Neural progenitor cell (in vitro differentiated cells): ENCODE data around the gene ZPR1. TPM values are rescaled to one million over a fixed set of nuclear protein-coding genes. Genes with fewer than 3 reads are reported as not detected.

Source experiments
- DNase-seq: peaks from one replicate; pipeline ENCODE4 v3.0.0-alpha.2; 2016; ENCODE audit warnings: low spot score
- H2AFZ ChIP-seq: fragments of 200-600 bp; sonication (generic); replicated peaks from 2 replicates; pipeline ENCODE4 v1.6.1; 2016; ENCODE audit warnings: antibody characterized with exemption
- H3F3A ChIP-seq: fragments of 200-600 bp; sonication (generic); 2 replicates; pipeline ENCODE4 v1.6.1; 2016; ENCODE audit warnings: antibody characterized with exemption, low read depth
- H3K27ac ChIP-seq: fragments of 200-600 bp; sonication (generic); 2 replicates; pipeline ENCODE4 v1.5.1; 2016; ENCODE audit warnings: mild to moderate bottlenecking
- H3K27me3 ChIP-seq: fragments of 200-600 bp; sonication (generic); 2 replicates; pipeline ENCODE4 v1.6.1; 2016; ENCODE audit warnings: mild to moderate bottlenecking, moderate library complexity
- H3K36me3 ChIP-seq: fragments of 200-600 bp; sonication (generic); 2 replicates; pipeline ENCODE4 v1.5.1; 2016
- H3K4me1 ChIP-seq: fragments of 200-600 bp; sonication (generic); 2 replicates; pipeline ENCODE4 v1.6.1; 2016; ENCODE audit warnings: mixed run types
- H3K4me2 ChIP-seq: fragments of 200-600 bp; sonication (generic); 2 replicates; pipeline ENCODE4 v1.6.1; 2016
- H3K4me3 ChIP-seq: fragments of 200-600 bp; sonication (generic); 2 replicates; pipeline ENCODE4 v1.5.1; 2016
- H3K79me2 ChIP-seq: fragments of 200-600 bp; sonication (generic); 2 replicates; pipeline ENCODE4 v1.6.1; 2016; ENCODE audit warnings: low read depth
- H3K9ac ChIP-seq: fragments of 200-600 bp; sonication (generic); 2 replicates; pipeline ENCODE4 v1.6.1; 2016
- H3K9me3 ChIP-seq: fragments of 200-600 bp; sonication (generic); 2 replicates; pipeline ENCODE4 v1.5.1; 2016; ENCODE audit warnings: low read depth
- H4K20me1 ChIP-seq: fragments of 200-600 bp; sonication (generic); 2 replicates; pipeline ENCODE4 v1.6.1; 2016; ENCODE audit warnings: low read depth
- H3K27ac Mint-ChIP-seq: 3 replicates; pipeline ENCODE4 v1.8.0; 2021; ENCODE audit warnings: mixed read lengths
- H3K27me3 Mint-ChIP-seq: 2 replicates; pipeline ENCODE4 v1.8.0; 2022; ENCODE audit warnings: low read depth, mild to moderate bottlenecking, inconsistent platforms, moderate library complexity, mixed read lengths; ENCODE audit not compliant: insufficient read depth
- H3K36me3 Mint-ChIP-seq: 3 replicates; pipeline ENCODE4 v1.8.0; 2021; ENCODE audit warnings: mixed read lengths
- H3K4me1 Mint-ChIP-seq: 3 replicates; pipeline ENCODE4 v1.8.0; 2021; ENCODE audit warnings: mixed read lengths
- H3K4me3 Mint-ChIP-seq: 3 replicates; pipeline ENCODE4 v1.8.0; 2021; ENCODE audit warnings: mild to moderate bottlenecking, moderate library complexity, mixed read lengths
- H3K9me3 Mint-ChIP-seq: 3 replicates; pipeline ENCODE4 v1.8.0; 2020; ENCODE audit warnings: mixed read lengths
- CTCF ChIP-seq: fragments of 200-600 bp; sonication (generic); IDR thresholded peaks from 2 replicates; pipeline ENCODE4 v1.5.1; 2017; ENCODE audit warnings: antibody characterized with exemption, mild to moderate bottlenecking
- EZH2 ChIP-seq: fragments of 200-600 bp; sonication (generic); IDR thresholded peaks from 2 replicates; pipeline ENCODE4 v1.6.1; 2017; ENCODE audit warnings: antibody characterized with exemption, mild to moderate bottlenecking, moderate library complexity
- EZH2phosphoT487 ChIP-seq: fragments of 200-600 bp; sonication (generic); IDR thresholded peaks from 2 replicates; pipeline ENCODE4 v1.6.1; 2017; ENCODE audit warnings: antibody characterized with exemption
- total RNA-seq: library from RNA; depleted of rRNA; stranded (reverse); fragments of >200 nt; gene quantifications from 2 replicates; pipeline ENCODE4 v1.2.3, GENCODE V29; 2015; ENCODE audit warnings: low replicate concordance

The ZPR1 gene
- total RNA-seq, 1 donor from 2014 or later, result 38.5 TPM

DNA sequence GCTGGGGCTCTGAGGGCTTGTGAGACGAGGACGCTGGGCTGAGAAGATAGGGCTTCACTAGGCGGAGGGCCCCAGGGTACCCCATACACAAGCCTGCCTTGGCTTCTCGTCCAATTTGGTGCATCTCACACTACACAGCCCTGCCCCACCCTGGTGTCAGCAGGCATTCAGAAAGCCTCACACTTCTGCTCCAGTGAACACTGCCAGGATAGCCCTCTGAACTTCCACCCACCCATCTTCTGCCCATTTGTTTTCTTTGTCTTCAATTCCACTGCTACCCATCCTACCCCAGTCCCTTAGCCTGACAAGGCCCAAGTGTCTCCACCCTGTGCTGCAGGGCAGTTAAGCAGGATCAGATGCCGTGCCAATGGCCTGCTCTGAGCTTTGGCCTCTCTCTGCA lies 13.2 kb downstream of the ZPR1 start:
- no peaks in the 10 kb centered on the region for H3K9me3 Mint-ChIP-seq
- H3K27ac Mint-ChIP-seq, result no peak overlapping the region
- Histone ChIP-seq H4K20me1 (peaks cover 12% of the 10 kb centered on the region), H2AFZ (no peak overlapping the region), H3K27ac (no peak overlapping the region), H3K36me3 (peaks cover 3% of the 10 kb centered on the region), H3K9me3 (no peaks in the 10 kb centered on the region), H3K4me1 (peaks cover 23% of the 10 kb centered on the region), H3K79me2 (peaks cover 27% of the 10 kb centered on the region), H3K9ac (no peak overlapping the region), H3K27me3 (no peaks in the 10 kb centered on the region), H3F3A (peaks cover 39% of the 10 kb centered on the region), H3K4me3 (no peak overlapping the region), H3K4me2 (no peak overlapping the region)
- H3K36me3 Mint-ChIP-seq, result peaks cover 14% of the 10 kb centered on the region
- H3K4me3 Mint-ChIP-seq, result no peak overlapping the region
- TF ChIP-seq EZH2, result no peak
- TF ChIP-seq EZH2phosphoT487, result no peak
- TF ChIP-seq CTCF, result no peak
- no peak for DNase-seq
- peaks cover 28% of the 10 kb centered on the region for H3K4me1 Mint-ChIP-seq
- H3K27me3 Mint-ChIP-seq, result no peaks in the 10 kb centered on the region

DNA sequence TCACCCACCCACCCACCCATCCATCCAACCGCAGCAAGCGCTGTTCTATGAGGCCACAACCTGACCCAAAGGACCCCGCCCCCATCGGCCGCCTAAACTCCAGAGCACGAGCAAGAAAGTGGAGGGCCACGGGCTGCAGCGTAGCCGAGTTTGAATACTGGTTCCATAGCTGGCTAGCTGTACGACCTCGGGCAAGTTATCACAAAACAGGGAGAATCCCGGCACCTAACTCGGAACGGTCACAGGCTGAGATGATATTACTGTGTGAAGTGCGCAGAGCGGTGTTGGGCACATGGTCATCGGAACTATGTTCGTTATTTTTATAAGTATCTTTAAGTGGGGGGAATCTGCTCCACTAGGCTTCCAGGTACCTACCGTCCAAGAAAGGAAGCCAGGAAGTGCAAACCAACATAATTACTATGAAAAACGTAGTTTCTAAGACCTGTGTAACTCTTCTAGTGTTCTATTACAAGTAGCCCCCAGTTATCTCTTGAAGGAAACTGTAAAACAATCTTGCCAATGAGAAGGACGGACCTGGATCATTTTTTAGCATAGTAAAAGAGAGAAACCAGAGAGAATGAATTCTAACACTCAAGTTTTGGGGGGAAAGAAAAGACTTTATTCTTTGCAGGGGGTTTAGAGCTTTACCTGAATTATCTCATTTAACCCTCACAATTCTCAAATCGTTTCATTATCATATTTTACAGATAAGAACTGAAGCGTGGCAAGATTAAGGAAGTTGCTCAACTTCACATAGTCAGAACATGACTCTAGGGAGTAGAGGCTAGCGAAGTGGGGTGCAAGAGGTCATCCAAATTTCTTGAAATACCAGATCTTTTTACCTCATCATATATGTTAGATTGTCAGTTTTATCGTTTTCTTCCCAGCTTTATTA lies 14.4 kb downstream of the ZPR1 start:
- Histone ChIP-seq H3K4me2 (peak overlapping the region; percentile 83), H2AFZ (peak overlapping the region; percentile 99), H3K79me2 (peaks cover 36% of the 10 kb centered on the region), H3K4me1 (peaks cover 23% of the 10 kb centered on the region), H3K4me3 (peak overlapping the region; percentile 98), H3F3A (peaks cover 39% of the 10 kb centered on the region), H3K27me3 (no peaks in the 10 kb centered on the region), H3K27ac (peak overlapping the region; percentile 91), H3K9me3 (no peaks in the 10 kb centered on the region), H4K20me1 (peaks cover 12% of the 10 kb centered on the region), H3K9ac (peak overlapping the region; percentile 6), H3K36me3 (peaks cover 4% of the 10 kb centered on the region)
- no peak for DNase-seq
- peak overlapping the region; percentile 51 for H3K27ac Mint-ChIP-seq
- H3K27me3 Mint-ChIP-seq, result no peaks in the 10 kb centered on the region
- H3K4me1 Mint-ChIP-seq, result peaks cover 28% of the 10 kb centered on the region
- peak overlapping the region; percentile 95 for H3K4me3 Mint-ChIP-seq
- no peak for TF ChIP-seq EZH2phosphoT487
- peak; percentile 1 for TF ChIP-seq CTCF
- H3K9me3 Mint-ChIP-seq, result no peaks in the 10 kb centered on the region
- peaks cover 11% of the 10 kb centered on the region for H3K36me3 Mint-ChIP-seq

DNA sequence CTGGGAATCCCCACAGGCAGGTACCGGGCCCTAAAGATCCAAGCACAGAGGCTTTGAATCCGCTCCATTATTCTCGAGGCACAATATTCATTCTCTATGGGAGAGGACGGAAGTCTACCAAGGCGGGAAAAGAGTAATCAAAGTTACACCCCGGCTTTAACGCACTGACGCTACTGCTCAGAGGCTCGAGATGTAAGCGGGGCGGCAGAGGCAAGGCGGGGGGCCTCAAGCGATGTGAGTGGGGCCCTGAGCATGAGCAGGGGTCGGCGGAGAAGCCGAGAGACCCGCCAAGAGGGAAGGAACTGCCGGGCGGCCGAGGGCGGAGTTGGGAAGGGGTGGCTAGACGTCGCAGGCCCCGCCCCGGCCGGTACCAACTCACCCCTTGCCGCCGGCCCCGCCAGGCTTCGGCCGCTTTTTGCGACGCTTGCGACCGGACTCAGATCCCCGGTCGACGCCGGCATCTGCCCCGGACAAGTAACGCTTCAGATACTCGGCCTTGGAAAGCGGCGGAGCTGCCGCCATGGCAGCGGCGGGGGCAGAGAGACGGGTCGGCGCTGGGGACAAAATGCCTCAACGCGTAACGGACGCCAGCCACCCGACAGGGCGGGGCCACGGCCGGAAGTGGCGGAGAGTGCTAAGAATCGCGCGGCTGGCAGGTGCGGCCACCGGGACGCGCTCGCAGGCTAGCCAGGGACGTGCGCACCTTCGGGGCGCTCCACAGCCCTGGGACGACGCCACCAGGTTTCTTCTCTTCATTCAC lies 15.2 kb downstream of the ZPR1 start, which contains the start of gene BUD13:
BUD13 (minus strand) TSS at position 545 of the 760 bp plus-strand sequence; CDS start at position 522, 23 bp downstream.
- Mint-ChIP-seq H3K27me3 (no peaks in the 10 kb centered on the region), H3K4me1 (peaks cover 28% of the 10 kb centered on the region), H3K36me3 (peaks cover 8% of the 10 kb centered on the region), H3K9me3 (no peaks in the 10 kb centered on the region), H3K4me3 (peak within 1 kb of the TSS; percentile 95), H3K27ac (peak within 1 kb of the TSS; percentile 74)
- peak; percentile 94 for DNase-seq
- Histone ChIP-seq H3K36me3 (peaks cover 8% of the 10 kb centered on the region), H4K20me1 (peaks cover 13% of the 10 kb centered on the region), H3K79me2 (peaks cover 45% of the 10 kb centered on the region), H3K9ac (peak within 1 kb of the TSS; percentile 82), H2AFZ (peak within 1 kb of the TSS; percentile 99), H3F3A (peaks cover 39% of the 10 kb centered on the region), H3K27me3 (no peaks in the 10 kb centered on the region), H3K27ac (peak within 1 kb of the TSS; percentile 91), H3K4me2 (peak within 1 kb of the TSS; percentile 83), H3K9me3 (no peaks in the 10 kb centered on the region), H3K4me3 (peak within 1 kb of the TSS; percentile 98), H3K4me1 (peaks cover 23% of the 10 kb centered on the region)
- TF ChIP-seq EZH2phosphoT487, result no peak
- TF ChIP-seq CTCF, result no peak
- TF ChIP-seq EZH2, result no peak
